Panc1 (cell line): Measurements from ENCODE around the gene RNASEH1. TPM values are rescaled to one million over a fixed set of nuclear protein-coding genes. Genes with fewer than 3 reads are reported as not detected.
A peak's percentile ranks its signal among the peaks of the same experiment; 100 is the strongest.

Experiments
- ATAC-seq: fragments of 200-7000 bp; cut with Tn5 transposase; 2 replicates; pipeline ENCODE4 v1.9.1; 2020; ENCODE audit warnings: mild to moderate bottlenecking, moderate library complexity
- BruUV-seq: library from RNA; stranded (reverse); fragments of 400-500 nt; replicated peaks from 2 replicates; lab custom pipeline; 2021; lab: Mats Ljungman, UMichigan
- CTCF ChIA-PET: fragments of 300-600 bp; sonication (Branson Sonifier 250); formaldehyde crosslinking; loops from one replicate; lab custom pipeline; 2022; ENCODE audit warnings: antibody characterized with exemption; lab: Charles Lee
- POLR2A ChIA-PET: fragments of 300-600 bp; sonication (Branson Sonifier 250); formaldehyde crosslinking; loops from one replicate; lab custom pipeline; 2022; ENCODE audit warnings: antibody characterized with exemption; lab: Charles Lee
- DNase-seq: peaks from one replicate; pipeline ENCODE4 v3.0.0-alpha.2; 2010; ENCODE audit warnings: low read depth, low spot score
- H3K27ac ChIP-seq: 2 replicates; pipeline ENCODE4 v1.5.1; 2011; ENCODE audit warnings: mild to moderate bottlenecking, low read length, inconsistent platforms
- H3K27me3 ChIP-seq: fragments of 200-500 bp; sonication (Bioruptor generic); 2 replicates; pipeline ENCODE4 v1.6.0; 2014; ENCODE audit warnings: low read length, inconsistent platforms; ENCODE audit not compliant: control insufficient read depth, insufficient read depth
- H3K36me3 ChIP-seq: fragments of 200-500 bp; sonication (Bioruptor generic); 2 replicates; pipeline ENCODE4 v1.5.1; 2014; ENCODE audit warnings: inconsistent platforms, mild to moderate bottlenecking, low read length, moderate library complexity; ENCODE audit not compliant: control insufficient read depth, insufficient read depth
- H3K4me1 ChIP-seq: 2 replicates; pipeline ENCODE4 v1.5.1; 2011; ENCODE audit warnings: inconsistent platforms, mild to moderate bottlenecking, low read length, moderate library complexity; ENCODE audit not compliant: control insufficient read depth, insufficient read depth
- H3K4me3 ChIP-seq, 2 experiments: 2 replicates each; pipeline ENCODE4 v1.5.1; 2011 to 2012; ENCODE audit warnings: low read depth in 2 of 2, low read length in 2 of 2, mild to moderate bottlenecking in 2 of 2, inconsistent platforms in 1 of 2, moderate library complexity in 1 of 2
- H3K9me3 ChIP-seq: fragments of 200-500 bp; sonication (Bioruptor generic); 2 replicates; pipeline ENCODE4 v1.5.1; 2014; ENCODE audit warnings: low read depth, mild to moderate bottlenecking, inconsistent platforms, low read length, moderate library complexity; ENCODE audit not compliant: control insufficient read depth, insufficient read depth
- POLR2AphosphoS5 ChIP-seq: IDR thresholded peaks from 2 replicates; pipeline ENCODE4 v1.6.1; 2012; ENCODE audit warnings: mild to moderate bottlenecking, low read depth, low read length, moderate library complexity
- SIN3A ChIP-seq: IDR thresholded peaks from 2 replicates; pipeline ENCODE4 v1.6.1; 2012; ENCODE audit warnings: low read depth, mild to moderate bottlenecking, low read length, moderate library complexity, borderline replicate concordance; ENCODE audit not compliant: insufficient read depth
- TCF7L2 ChIP-seq: IDR thresholded peaks from 2 replicates; pipeline ENCODE4 v1.6.1; 2011; ENCODE audit warnings: mild to moderate bottlenecking, low read depth, low read length, inconsistent platforms
- in situ Hi-C: cut with HindIII; loops from 2 replicates; pipeline ENCODE4 v1.10.0; 2016; ENCODE audit warnings: low sequenced_read_pairs, low pct_unique_long_range_greater_than_20kb
- intact Hi-C: fragments of 100-400 bp; cut with micrococcal nuclease; formaldehyde crosslinking; loops from one replicate; pipeline ENCODE4 v1.10.0; 2022; ENCODE audit not compliant: unreplicated experiment
- total RNA-seq: library from RNA; stranded (reverse); gene quantifications from one replicate; pipeline ENCODE4 v1.2.1, GENCODE V29; 2021; ENCODE audit not compliant: unreplicated experiment
- TF ChIP-seq, protein P1 (sequence below), 2 experiments: IDR thresholded peaks; 2 replicates each; pipeline ENCODE4 v1.6.1; 2011 to 2012; ENCODE audit warnings: low read depth in 2 of 2, control low read depth in 1 of 2, low read length in 1 of 2, mild to moderate bottlenecking in 1 of 2, moderate library complexity in 1 of 2; ENCODE audit not compliant: insufficient read depth in 1 of 2
- TF ChIP-seq, protein P2 (sequence below): fragments of 450-650 bp; IDR thresholded peaks from 2 replicates; pipeline ENCODE4 v1.5.1; 2017; ENCODE audit warnings: mild to moderate bottlenecking

RNASEH1 gene
- total RNA-seq, 1 experiment from 2014 or later: 43.7 TPM

DNA sequence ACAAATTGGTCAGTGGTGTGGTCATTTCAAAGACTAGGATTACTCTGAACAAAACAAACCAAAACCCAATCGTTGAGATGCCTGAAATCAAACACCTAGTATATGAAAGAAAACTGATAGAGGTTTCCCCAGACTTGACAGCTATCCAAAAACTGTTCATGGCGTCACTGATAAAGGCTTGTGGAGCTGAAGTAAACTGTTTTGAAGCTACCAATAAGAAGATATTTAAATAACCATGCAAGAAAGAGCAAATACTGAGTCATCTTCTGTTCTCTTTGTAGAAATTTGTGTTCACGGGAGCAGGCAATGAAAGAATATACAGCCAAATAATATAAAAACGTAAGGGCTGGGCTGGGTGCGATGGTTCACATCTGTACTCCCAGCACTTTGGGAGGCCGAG is 29.3 kb upstream of the RNASEH1 start:
- Histone ChIP-seq H3K9me3 (no peaks in the 10 kb centered on the region), H3K27me3 (no peaks in the 10 kb centered on the region), H3K36me3 (peaks cover 13% of the 10 kb centered on the region), H3K27ac (no peak overlapping the region), H3K4me1 (peaks cover 6% of the 10 kb centered on the region; the same call in 1 of the 2 replicates), H3K4me3 (no peak overlapping the region)
- in situ Hi-C loops (no loop called here), intact Hi-C loops (no loop called here)
- ATAC-seq (no peak), DNase-seq (no peak)
- TF ChIP-seq, protein P1, sequence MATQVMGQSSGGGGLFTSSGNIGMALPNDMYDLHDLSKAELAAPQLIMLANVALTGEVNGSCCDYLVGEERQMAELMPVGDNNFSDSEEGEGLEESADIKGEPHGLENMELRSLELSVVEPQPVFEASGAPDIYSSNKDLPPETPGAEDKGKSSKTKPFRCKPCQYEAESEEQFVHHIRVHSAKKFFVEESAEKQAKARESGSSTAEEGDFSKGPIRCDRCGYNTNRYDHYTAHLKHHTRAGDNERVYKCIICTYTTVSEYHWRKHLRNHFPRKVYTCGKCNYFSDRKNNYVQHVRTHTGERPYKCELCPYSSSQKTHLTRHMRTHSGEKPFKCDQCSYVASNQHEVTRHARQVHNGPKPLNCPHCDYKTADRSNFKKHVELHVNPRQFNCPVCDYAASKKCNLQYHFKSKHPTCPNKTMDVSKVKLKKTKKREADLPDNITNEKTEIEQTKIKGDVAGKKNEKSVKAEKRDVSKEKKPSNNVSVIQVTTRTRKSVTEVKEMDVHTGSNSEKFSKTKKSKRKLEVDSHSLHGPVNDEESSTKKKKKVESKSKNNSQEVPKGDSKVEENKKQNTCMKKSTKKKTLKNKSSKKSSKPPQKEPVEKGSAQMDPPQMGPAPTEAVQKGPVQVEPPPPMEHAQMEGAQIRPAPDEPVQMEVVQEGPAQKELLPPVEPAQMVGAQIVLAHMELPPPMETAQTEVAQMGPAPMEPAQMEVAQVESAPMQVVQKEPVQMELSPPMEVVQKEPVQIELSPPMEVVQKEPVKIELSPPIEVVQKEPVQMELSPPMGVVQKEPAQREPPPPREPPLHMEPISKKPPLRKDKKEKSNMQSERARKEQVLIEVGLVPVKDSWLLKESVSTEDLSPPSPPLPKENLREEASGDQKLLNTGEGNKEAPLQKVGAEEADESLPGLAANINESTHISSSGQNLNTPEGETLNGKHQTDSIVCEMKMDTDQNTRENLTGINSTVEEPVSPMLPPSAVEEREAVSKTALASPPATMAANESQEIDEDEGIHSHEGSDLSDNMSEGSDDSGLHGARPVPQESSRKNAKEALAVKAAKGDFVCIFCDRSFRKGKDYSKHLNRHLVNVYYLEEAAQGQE (IDR thresholded peaks at IDR 0.05; ENCODE audit: insufficient read depth in 1 of 2, low read depth in 2 of 2, low read length in 1 of 2): no peak
- no peak for TF ChIP-seq SIN3A
- TF ChIP-seq POLR2AphosphoS5: no peak
- TF ChIP-seq, protein P2, sequence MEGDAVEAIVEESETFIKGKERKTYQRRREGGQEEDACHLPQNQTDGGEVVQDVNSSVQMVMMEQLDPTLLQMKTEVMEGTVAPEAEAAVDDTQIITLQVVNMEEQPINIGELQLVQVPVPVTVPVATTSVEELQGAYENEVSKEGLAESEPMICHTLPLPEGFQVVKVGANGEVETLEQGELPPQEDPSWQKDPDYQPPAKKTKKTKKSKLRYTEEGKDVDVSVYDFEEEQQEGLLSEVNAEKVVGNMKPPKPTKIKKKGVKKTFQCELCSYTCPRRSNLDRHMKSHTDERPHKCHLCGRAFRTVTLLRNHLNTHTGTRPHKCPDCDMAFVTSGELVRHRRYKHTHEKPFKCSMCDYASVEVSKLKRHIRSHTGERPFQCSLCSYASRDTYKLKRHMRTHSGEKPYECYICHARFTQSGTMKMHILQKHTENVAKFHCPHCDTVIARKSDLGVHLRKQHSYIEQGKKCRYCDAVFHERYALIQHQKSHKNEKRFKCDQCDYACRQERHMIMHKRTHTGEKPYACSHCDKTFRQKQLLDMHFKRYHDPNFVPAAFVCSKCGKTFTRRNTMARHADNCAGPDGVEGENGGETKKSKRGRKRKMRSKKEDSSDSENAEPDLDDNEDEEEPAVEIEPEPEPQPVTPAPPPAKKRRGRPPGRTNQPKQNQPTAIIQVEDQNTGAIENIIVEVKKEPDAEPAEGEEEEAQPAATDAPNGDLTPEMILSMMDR: no peak
- TF ChIP-seq TCF7L2: no peak
- CTCF ChIA-PET: interaction anchor here (0.6 to 0.9 kb wide), 2 partner anchors 24 to 55 kb away, joined by 3 to 6 read pairs; no protein-coding TSS in a partner anchor
- POLR2A ChIA-PET: interaction anchor here (0.6 kb wide), 1 partner anchor 154 kb away, joined by 3 read pairs; no protein-coding TSS in a partner anchor
- no TSS peak for BruUV-seq

DNA sequence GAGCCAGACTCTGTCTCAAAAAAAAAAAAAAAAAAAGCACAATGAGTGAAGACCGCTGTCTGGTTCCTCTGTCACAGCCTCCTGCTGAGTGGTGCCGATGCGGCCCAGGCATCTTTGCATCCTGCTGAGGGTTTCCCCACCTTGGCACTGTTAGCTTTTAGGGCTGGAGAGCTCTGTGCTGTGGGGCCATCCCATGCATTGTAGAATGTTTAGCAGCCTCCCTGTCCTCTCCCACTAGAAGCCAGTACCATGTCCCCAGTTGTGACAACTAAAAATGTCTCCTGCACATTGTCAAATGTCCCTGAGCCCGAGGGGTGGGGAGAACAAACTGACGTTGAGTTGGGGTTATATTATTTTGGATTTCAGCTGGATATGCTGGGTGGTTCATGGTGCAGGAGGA is 28.9 kb upstream of the RNASEH1 start:
- Histone ChIP-seq H3K4me3 (no peak overlapping the region), H3K9me3 (no peaks in the 10 kb centered on the region), H3K36me3 (peaks cover 13% of the 10 kb centered on the region), H3K27ac (no peak overlapping the region), H3K4me1 (peaks cover 6% of the 10 kb centered on the region; the same call in 1 of the 2 replicates), H3K27me3 (no peaks in the 10 kb centered on the region)
- CTCF ChIA-PET: interaction anchor here (0.9 kb wide), 1 partner anchor 55 kb away, joined by 6 read pairs; no protein-coding TSS in a partner anchor
- TF ChIP-seq SIN3A (no peak), TCF7L2 (no peak), POLR2AphosphoS5 (no peak)
- TF ChIP-seq, protein P1 (IDR thresholded peaks at IDR 0.05; ENCODE audit: insufficient read depth in 1 of 2, low read depth in 2 of 2, low read length in 1 of 2): no peak
- TF ChIP-seq, protein P2: no peak
- POLR2A ChIA-PET: no interaction called here
- intact Hi-C loops: no loop called here
- in situ Hi-C loops: no loop called here
- DNase-seq (no peak), ATAC-seq (peak; percentile 20; the same call in 1 of the 2 replicates)
- no TSS peak for BruUV-seq
